Germinal center (tissue), 1 donor: Measurements from ENCODE around the gene DPEP3.

Experiments
- DNase-seq: peaks from one replicate; pipeline ENCODE4 v3.0.0; 2012; ENCODE audit warnings: mixed read lengths, low spot score

The DPEP3 gene

GRCh38 chr16:67966549-67967182 is 13.6 kb downstream of the DPEP3 start:
- no peak for DNase-seq

- no peak for DNase-seq
Observed at GRCh38 chr16:67965668-67966548, 14.4 kb downstream of the DPEP3 start.

- DNase-seq = no peak
Observed at GRCh38 chr16:67964477-67965131, 15.7 kb downstream of the DPEP3 start.

- DNase-seq = no peak
Observed at GRCh38 chr16:67963662-67964321, 16.5 kb downstream of the DPEP3 start.

GRCh38 chr16:67963292-67963661 is 17.0 kb downstream of the DPEP3 start:
- no peak for DNase-seq

- no peak for DNase-seq
Observed at GRCh38 chr16:67962135-67962534, 18.2 kb downstream of the DPEP3 start.

- DNase-seq = no peak
Observed at GRCh38 chr16:67961551-67961957, 18.7 kb downstream of the DPEP3 start.

- no peak for DNase-seq
Observed at GRCh38 chr16:67959536-67960329, 20.6 kb downstream of the DPEP3 start.

GRCh38 chr16:67957622-67958021 is 22.7 kb downstream of the DPEP3 start:
- no peak for DNase-seq

GRCh38 chr16:67954421-67955196 is 25.7 kb downstream of the DPEP3 start:
- DNase-seq = no peak

GRCh38 chr16:67953641-67954375 is 26.5 kb downstream of the DPEP3 start:
- DNase-seq = no peak

- no peak for DNase-seq
Observed at GRCh38 chr16:67951485-67951884, 28.8 kb downstream of the DPEP3 start.

GRCh38 chr16:67950335-67950843 is 29.9 kb downstream of the DPEP3 start:
- DNase-seq = no peak

GRCh38 chr16:67949645-67950044 is 30.7 kb downstream of the DPEP3 start:
- no peak for DNase-seq

GRCh38 chr16:67948015-67948414 is 32.3 kb downstream of the DPEP3 start:
- DNase-seq = no peak

GRCh38 chr16:67946966-67947558 is 33.2 kb downstream of the DPEP3 start:
- DNase-seq = no peak

GRCh38 chr16:67946128-67946569 is 34.1 kb downstream of the DPEP3 start:
- DNase-seq = no peak

GRCh38 chr16:67945392-67945933 is 34.8 kb downstream of the DPEP3 start:
- no peak for DNase-seq
